HepG2 (cell line): ENCODE measurements around the gene RRP9. TPM values are rescaled to one million over a fixed set of nuclear protein-coding genes. Genes with fewer than 3 reads are reported as not detected.

Source experiments
- ARID4A ChIP-seq: sonication (generic); formaldehyde crosslinking; IDR thresholded peaks from 2 replicates; pipeline ENCODE4 v1.5.0; 2020; ENCODE audit warnings: mild to moderate bottlenecking, missing genetic modification reagents, borderline replicate concordance
- BATF2 ChIP-seq: sonication (generic); formaldehyde crosslinking; IDR thresholded peaks from 2 replicates; pipeline ENCODE4 v1.8.0; 2022; ENCODE audit warnings: mild to moderate bottlenecking, missing genetic modification reagents, moderate library complexity
- DNMT1 ChIP-seq: sonication (generic); formaldehyde crosslinking; IDR thresholded peaks from 2 replicates; pipeline ENCODE4 v1.5.1; 2020; ENCODE audit warnings: mild to moderate bottlenecking, missing genetic modification reagents
- HHEX ChIP-seq: IDR thresholded peaks from 2 replicates; pipeline ENCODE4 v1.6.1; 2016; ENCODE audit warnings: control low read depth
- HNRNPK ChIP-seq: fragments of 200-400 bp; formaldehyde crosslinking; IDR thresholded peaks from 2 replicates; pipeline ENCODE4 v1.6.1; 2018; ENCODE audit warnings: low read length, low read depth, moderate library complexity, mild to moderate bottlenecking; ENCODE audit not compliant: poor library complexity, severe bottlenecking
- HNRNPL ChIP-seq: fragments of 200-400 bp; formaldehyde crosslinking; IDR thresholded peaks from 2 replicates; pipeline ENCODE4 v1.6.1; 2017; ENCODE audit warnings: mild to moderate bottlenecking, low read depth, low read length
- HOXA3 ChIP-seq: sonication (generic); formaldehyde crosslinking; IDR thresholded peaks from 2 replicates; pipeline ENCODE4 v1.5.0; 2020; ENCODE audit warnings: missing genetic modification reagents
- RCOR2 ChIP-seq: IDR thresholded peaks from 2 replicates; pipeline ENCODE4 v1.6.1; 2016; ENCODE audit warnings: missing biosample characterization, missing genetic modification reagents
- SETDB1 ChIP-seq: sonication (generic); formaldehyde crosslinking; IDR thresholded peaks from 2 replicates; pipeline ENCODE4 v1.5.1; 2020; ENCODE audit warnings: missing genetic modification reagents, mild to moderate bottlenecking, borderline replicate concordance
- THAP11 ChIP-seq: IDR thresholded peaks from 2 replicates; pipeline ENCODE4 v1.6.1; 2016; ENCODE audit warnings: missing biosample characterization, missing genetic modification reagents
- ZFP82 ChIP-seq: sonication (generic); formaldehyde crosslinking; IDR thresholded peaks from 2 replicates; pipeline ENCODE4 v1.5.1; 2020; ENCODE audit warnings: mild to moderate bottlenecking, missing genetic modification reagents, borderline replicate concordance
- ZNF350 ChIP-seq: sonication (generic); formaldehyde crosslinking; IDR thresholded peaks from 2 replicates; pipeline ENCODE4 v1.4.0; 2020; ENCODE audit warnings: mild to moderate bottlenecking, low read depth, missing genetic modification reagents, borderline replicate concordance
- ZNF407 ChIP-seq: sonication (generic); formaldehyde crosslinking; IDR thresholded peaks from one replicate; pipeline ENCODE4 v1.5.1; 2020; ENCODE audit warnings: mild to moderate bottlenecking, missing genetic modification reagents; ENCODE audit errors: not compliant biosample characterization
- ZNF619 ChIP-seq: sonication (generic); formaldehyde crosslinking; IDR thresholded peaks from 2 replicates; pipeline ENCODE4 v1.4.0; 2020; ENCODE audit warnings: mild to moderate bottlenecking, missing genetic modification reagents
- ZNF670 ChIP-seq: sonication (generic); formaldehyde crosslinking; IDR thresholded peaks from 2 replicates; pipeline ENCODE4 v1.8.0; 2022; ENCODE audit warnings: mild to moderate bottlenecking, missing genetic modification reagents, borderline replicate concordance
- polyA plus RNA-seq, 8 experiments: library from polyadenylated mRNA; depleted of rRNA in 3 of 8; stranded (reverse) in 7 of 8; unstranded in 1 of 8; fragments of >200 nt; fragmentation: Illumina TruSeq in 4 of 8; extraction: Trizol in 4 of 8; gene quantifications; 2 replicates each; pipeline versions ENCODE4 v1.2.1 to v1.2.3, GENCODE V29; 2011 to 2016; ENCODE audit warnings: low read depth in 4 of 8, missing spikeins in 1 of 8, mixed read lengths in 1 of 8; ENCODE audit not compliant: insufficient read depth in 1 of 8
- total RNA-seq, 5 experiments: library from RNA; depleted of rRNA; stranded (reverse); fragments of >200 nt; fragmentation: Illumina TruSeq; extraction: Trizol; gene quantifications; 2 replicates each; pipeline ENCODE4 v1.2.3, GENCODE V29; 2016; ENCODE audit warnings: low read depth in 1 of 5

The RRP9 gene
- total and polyA plus RNA-seq, 2 of the 13 experiments (the other 11 are each of a cell fraction or from before 2014, with no cell fraction given), result 14.8 to 44.0 TPM

GRCh38 chr3:51983578-51984268 is 42.0 kb upstream of the RRP9 start (continued):
- TF ChIP-seq ARID4A (CRISPR knock-in tag) (no peak), SETDB1 (CRISPR knock-in tag) (no peak), HNRNPL (no peak), ZNF407 (CRISPR knock-in tag) (no peak), HNRNPK (peak; percentile 3), ZNF619 (CRISPR knock-in tag) (0 out of 2 replicates have a peak, but pooled peaks have one; percentile 60), DNMT1 (no peak), ZFP82 (CRISPR knock-in tag) (peak; percentile 88; the same call in 1 of the 2 replicates), HHEX (no peak), BATF2 (CRISPR knock-in tag) (peak; percentile 4; the same call in 1 of the 2 replicates), RCOR2 (0 out of 2 replicates have a peak, but pooled peaks have one; percentile 14), THAP11 (CRISPR knock-in tag) (no peak), ZNF670 (CRISPR knock-in tag) (0 out of 2 replicates have a peak, but pooled peaks have one; percentile 70), ZNF350 (no peak; the same call in 1 of the 2 replicates), HOXA3 (no peak)
